Muscle of arm (tissue), 12 donors: ENCODE measurements around the gene SLC39A5. TPM values are rescaled to one million over a fixed set of nuclear protein-coding genes. Genes with fewer than 3 reads are reported as not detected.
"Not testable (repeated sequence)": the region's sequence is repeated elsewhere in the genome, so short reads cannot be mapped to it uniquely, and the experiment has no call there.

Source experiments
- DNase-seq: peaks from one replicate; pipeline ENCODE4 v3.0.0-alpha.2; 2013
- polyA plus RNA-seq, 12 donors: library from polyadenylated mRNA; unstranded; fragments of 120-200 nt; gene quantifications; one replicate each; pipeline ENCODE4 v1.2.1, GENCODE V29; 2013; ENCODE audit not compliant: insufficient read length in 12 of 12

The SLC39A5 gene
- polyA plus RNA-seq, 12 donors = 0.13 to 85.4 (median 0.59) TPM; not detected in 2

- not testable (repeated sequence) for DNase-seq
Observed at GRCh38 chr12:56272468-56272867, 42.6 kb downstream of the SLC39A5 start.

GRCh38 chr12:56274299-56274698 lies 44.4 kb downstream of the SLC39A5 start:
- DNase-seq = no peak

GRCh38 chr12:56278905-56279304 lies 49.1 kb downstream of the SLC39A5 start:
- DNase-seq = no peak

- no peak for DNase-seq
Observed at GRCh38 chr12:56280849-56281248, 51.0 kb downstream of the SLC39A5 start.

GRCh38 chr12:56282030-56282429 lies 52.2 kb downstream of the SLC39A5 start:
- DNase-seq = no peak

- no peak for DNase-seq
Observed at GRCh38 chr12:56282579-56282978, 52.7 kb downstream of the SLC39A5 start.

GRCh38 chr12:56284263-56284662 lies 54.4 kb downstream of the SLC39A5 start:
- DNase-seq = not testable (repeated sequence)

- no peak for DNase-seq
Observed at GRCh38 chr12:56286044-56286830, 56.4 kb downstream of the SLC39A5 start.

Other genes starting within 250 kb of the SLC39A5 start
- 10 to 100 TPM in 11 of 12 donors, not detected in 1; 12.0 to 30.1 (median 14.7) TPM for gene SUOX, start 232.8 kb upstream of the SLC39A5 start, polyA plus RNA-seq
- gene IKZF4, start 209.0 kb upstream of the SLC39A5 start, polyA plus RNA-seq = 10 to 100 TPM in 2 of 12 donors, 1 to 10 TPM in 9, not detected in 1; 6.4 to 18.9 (median 8.8) TPM
- 100 to 1,000 TPM in 11 of 12 donors, not detected in 1; 101 to 603 (median 433) TPM for gene RPS26, start 188.1 kb upstream of the SLC39A5 start, polyA plus RNA-seq
- 1,000 to 10,000 TPM in 1 of 12 donors, 100 to 1,000 TPM in 11; 119 to 2,162 (median 195) TPM for gene ERBB3, start 149.9 kb upstream of the SLC39A5 start, polyA plus RNA-seq
- gene PA2G4, start 125.5 kb upstream of the SLC39A5 start, polyA plus RNA-seq = 100 to 1,000 TPM in 9 of 12 donors, 10 to 100 TPM in 2, not detected in 1; 94.9 to 156 (median 115) TPM
- gene RPL41, start 113.4 kb upstream of the SLC39A5 start, polyA plus RNA-seq = over 10,000 TPM in 1 of 12 donors, 1,000 to 10,000 TPM in 11; 2,042 to 11,980 (median 5,603) TPM
- gene ZC3H10, start 111.8 kb upstream of the SLC39A5 start, polyA plus RNA-seq = 1 to 10 TPM in 11 of 12 donors, not detected in 1; 3.3 to 8.8 (median 5.0) TPM
- 10 to 100 TPM in 11 of 12 donors, not detected in 1; 40.1 to 83.4 (median 75.0) TPM for gene ESYT1, start 101.8 kb upstream of the SLC39A5 start, polyA plus RNA-seq
- gene MYL6B, start 77.5 kb upstream of the SLC39A5 start, polyA plus RNA-seq = 1,000 to 10,000 TPM in 2 of 12 donors, 100 to 1,000 TPM in 10; 364 to 1,212 (median 828) TPM
- 1,000 to 10,000 TPM in 11 of 12 donors, not detected in 1; 1,137 to 1,762 (median 1,374) TPM for gene MYL6, start 71.7 kb upstream of the SLC39A5 start, polyA plus RNA-seq
- 100 to 1,000 TPM in 1 of 12 donors, 10 to 100 TPM in 10, not detected in 1; 56.4 to 105 (median 65.4) TPM for gene SMARCC2, start 40.6 kb upstream of the SLC39A5 start, polyA plus RNA-seq
- gene RNF41, start 8.1 kb upstream of the SLC39A5 start, polyA plus RNA-seq = 10 to 100 TPM in 11 of 12 donors, not detected in 1; 35.3 to 47.1 (median 41.8) TPM
- 10 to 100 TPM in 11 of 12 donors, not detected in 1; 14.7 to 36.7 (median 17.3) TPM for gene NABP2, start 5.7 kb upstream of the SLC39A5 start, polyA plus RNA-seq
- gene ANKRD52, start 28.3 kb downstream of the SLC39A5 start, polyA plus RNA-seq = 10 to 100 TPM in 11 of 12 donors, not detected in 1; 12.6 to 25.2 (median 17.7) TPM
- 10 to 100 TPM in 11 of 12 donors, not detected in 1; 13.5 to 32.5 (median 17.4) TPM for gene COQ10A, start 36.9 kb downstream of the SLC39A5 start, polyA plus RNA-seq
- 100 to 1,000 TPM; 136 to 255 (median 226) TPM for gene CS, start 70.3 kb downstream of the SLC39A5 start, polyA plus RNA-seq
- 10 to 100 TPM in 11 of 12 donors, not detected in 1; 36.5 to 90.7 (median 57.4) TPM for gene CNPY2, start 85.9 kb downstream of the SLC39A5 start, polyA plus RNA-seq
- gene PAN2, start 103.9 kb downstream of the SLC39A5 start, polyA plus RNA-seq = 10 to 100 TPM in 11 of 12 donors, not detected in 1; 30.5 to 85.6 (median 47.9) TPM
- 1 to 10 TPM in 1 of 12 donors, under 1 TPM in 7, not detected in 4; 0.26 to 2.2 (median 0.58) TPM for gene IL23A, start 108.8 kb downstream of the SLC39A5 start, polyA plus RNA-seq
- 100 to 1,000 TPM in 2 of 12 donors, 10 to 100 TPM in 9, not detected in 1; 33.4 to 116 (median 56.4) TPM for gene STAT2, start 130.1 kb downstream of the SLC39A5 start, polyA plus RNA-seq
- under 1 TPM in 3 of 12 donors, not detected in 9; 0.07 to 0.12 (median 0.11) TPM for gene APOF, start 132.8 kb downstream of the SLC39A5 start, polyA plus RNA-seq
- gene TIMELESS, start 219.4 kb downstream of the SLC39A5 start, polyA plus RNA-seq = 10 to 100 TPM in 9 of 12 donors, 1 to 10 TPM in 2, not detected in 1; 9.8 to 23.6 (median 16.1) TPM
- under 1 TPM in 4 of 12 donors, not detected in 8; 0.19 to 0.34 (median 0.23) TPM for gene MIP, start 224.6 kb downstream of the SLC39A5 start, polyA plus RNA-seq
- gene SPRYD4, start 238.5 kb downstream of the SLC39A5 start, polyA plus RNA-seq = 1 to 10 TPM in 11 of 12 donors, not detected in 1; 1.4 to 3.4 (median 2.3) TPM